ENCODE measurements around the gene NIFK. TPM values are rescaled to one million over a fixed set of nuclear protein-coding genes. Genes with fewer than 3 reads are reported as not detected.
"Not testable (repeated sequence)": the region's sequence is repeated elsewhere in the genome, so short reads cannot be mapped to it uniquely, and the experiment has no call there.

The NIFK gene
- total RNA-seq, 1 donor from 2014 or later: 36.4 TPM

DNA sequence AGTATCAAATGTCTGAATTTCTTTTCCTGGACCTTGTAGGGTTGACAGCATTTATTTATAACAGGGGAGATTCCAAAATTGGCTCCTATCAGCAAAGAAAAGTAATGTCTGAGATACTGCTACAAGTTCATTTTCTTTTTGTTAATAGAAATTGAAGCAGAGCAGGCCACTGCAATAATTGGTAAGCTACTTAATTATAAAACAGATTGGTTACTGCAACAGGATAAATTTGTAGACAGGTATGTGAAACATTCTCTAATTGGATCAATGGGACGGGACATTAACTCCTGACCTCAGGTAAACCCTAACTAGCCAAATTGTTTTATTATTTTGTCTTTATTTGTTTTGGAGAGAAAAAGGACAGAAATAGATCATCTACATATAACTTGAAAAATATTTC lies 20.5 kb downstream of the NIFK start:
- H3K36me3 ChIP-seq: no peaks in the 10 kb centered on the region
- H3K27me3 ChIP-seq: no peaks in the 10 kb centered on the region
- DNase-seq (no peak), ATAC-seq (no peak)
- H3K9me3 ChIP-seq: no peaks in the 10 kb centered on the region
- intact Hi-C loops (cut with DNase I): loop anchor here (10.0 kb wide), 1 partner anchor 191 kb away; no protein-coding TSS in a partner anchor
- TF ChIP-seq, protein P1, sequence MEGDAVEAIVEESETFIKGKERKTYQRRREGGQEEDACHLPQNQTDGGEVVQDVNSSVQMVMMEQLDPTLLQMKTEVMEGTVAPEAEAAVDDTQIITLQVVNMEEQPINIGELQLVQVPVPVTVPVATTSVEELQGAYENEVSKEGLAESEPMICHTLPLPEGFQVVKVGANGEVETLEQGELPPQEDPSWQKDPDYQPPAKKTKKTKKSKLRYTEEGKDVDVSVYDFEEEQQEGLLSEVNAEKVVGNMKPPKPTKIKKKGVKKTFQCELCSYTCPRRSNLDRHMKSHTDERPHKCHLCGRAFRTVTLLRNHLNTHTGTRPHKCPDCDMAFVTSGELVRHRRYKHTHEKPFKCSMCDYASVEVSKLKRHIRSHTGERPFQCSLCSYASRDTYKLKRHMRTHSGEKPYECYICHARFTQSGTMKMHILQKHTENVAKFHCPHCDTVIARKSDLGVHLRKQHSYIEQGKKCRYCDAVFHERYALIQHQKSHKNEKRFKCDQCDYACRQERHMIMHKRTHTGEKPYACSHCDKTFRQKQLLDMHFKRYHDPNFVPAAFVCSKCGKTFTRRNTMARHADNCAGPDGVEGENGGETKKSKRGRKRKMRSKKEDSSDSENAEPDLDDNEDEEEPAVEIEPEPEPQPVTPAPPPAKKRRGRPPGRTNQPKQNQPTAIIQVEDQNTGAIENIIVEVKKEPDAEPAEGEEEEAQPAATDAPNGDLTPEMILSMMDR (IDR thresholded peaks at IDR 0.05): no peak
- H3K27ac ChIP-seq: no peak overlapping the region
- no peak overlapping the region for H3K4me3 ChIP-seq
- no peaks in the 10 kb centered on the region for H3K4me1 ChIP-seq

- ATAC-seq, DNase-seq, H3K36me3 ChIP-seq, H3K4me3 ChIP-seq, H3K27me3 ChIP-seq, H3K4me1 ChIP-seq, H3K27ac ChIP-seq, H3K9me3 ChIP-seq: not testable (repeated sequence)
- intact Hi-C loops (cut with DNase I): loop anchor here (10.0 kb wide), 1 partner anchor 187 kb away; no protein-coding TSS in a partner anchor
These were observed 25.2 kb downstream of the NIFK start for GRCh38 chr2:121711481-121711880.

DNA sequence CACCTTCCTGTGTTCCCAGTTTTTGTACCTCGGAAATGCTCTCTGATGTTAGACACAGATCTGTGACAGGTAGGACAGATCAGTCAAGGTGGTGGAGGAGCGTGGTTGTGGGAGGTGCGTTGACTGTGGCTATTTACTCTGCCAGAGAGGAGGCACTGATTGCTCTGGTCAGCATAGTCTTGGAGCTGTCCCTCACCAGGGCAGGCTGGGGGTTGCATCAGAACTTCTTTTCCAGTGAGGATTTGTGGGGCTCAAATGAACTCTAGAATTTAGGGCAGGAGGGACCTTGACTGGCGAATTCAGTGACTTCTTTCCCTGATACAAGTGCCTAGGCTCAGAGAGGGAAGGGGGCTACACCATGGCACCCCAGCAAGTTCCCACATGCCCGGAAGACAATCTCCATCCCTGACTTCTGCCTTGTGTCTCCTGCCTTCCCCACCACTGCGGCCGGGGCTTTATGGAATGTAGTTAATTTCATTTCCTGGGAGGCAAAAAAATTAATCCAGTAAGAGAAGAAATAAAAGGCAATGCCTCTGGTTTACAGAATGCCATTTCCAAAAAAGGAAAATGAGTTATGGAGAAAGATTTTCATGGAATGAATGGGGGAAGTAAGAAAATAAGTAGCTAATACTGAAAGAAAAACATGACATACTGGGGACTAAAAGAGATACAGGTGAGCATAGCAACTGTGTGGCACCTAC lies 26.1 kb downstream of the NIFK start:
- DNase-seq (no peak), ATAC-seq (no peak)
- no peaks in the 10 kb centered on the region for H3K4me1 ChIP-seq
- H3K27me3 ChIP-seq: no peaks in the 10 kb centered on the region
- H3K27ac ChIP-seq: no peak overlapping the region
- intact Hi-C loops (cut with DNase I): loop anchor here (10.0 kb wide), 1 partner anchor 186 kb away; no protein-coding TSS in a partner anchor
- H3K4me3 ChIP-seq: no peak overlapping the region
- no peaks in the 10 kb centered on the region for H3K36me3 ChIP-seq
- TF ChIP-seq, protein P1 (IDR thresholded peaks at IDR 0.05): no peak
- no peaks in the 10 kb centered on the region for H3K9me3 ChIP-seq

GRCh38 chr2:121709776-121710469 lies 26.8 kb downstream of the NIFK start:
- Histone ChIP-seq H3K36me3 (no peaks in the 10 kb centered on the region), H3K27me3 (no peaks in the 10 kb centered on the region), H3K9me3 (no peaks in the 10 kb centered on the region), H3K27ac (no peak overlapping the region), H3K4me3 (no peak overlapping the region), H3K4me1 (no peaks in the 10 kb centered on the region)
- TF ChIP-seq, protein P1 (IDR thresholded peaks at IDR 0.05): no peak
- intact Hi-C loops (cut with DNase I): loop anchor here (10.0 kb wide), 1 partner anchor 185 kb away; no protein-coding TSS in a partner anchor
- ATAC-seq (no peak), DNase-seq (no peak)

DNA sequence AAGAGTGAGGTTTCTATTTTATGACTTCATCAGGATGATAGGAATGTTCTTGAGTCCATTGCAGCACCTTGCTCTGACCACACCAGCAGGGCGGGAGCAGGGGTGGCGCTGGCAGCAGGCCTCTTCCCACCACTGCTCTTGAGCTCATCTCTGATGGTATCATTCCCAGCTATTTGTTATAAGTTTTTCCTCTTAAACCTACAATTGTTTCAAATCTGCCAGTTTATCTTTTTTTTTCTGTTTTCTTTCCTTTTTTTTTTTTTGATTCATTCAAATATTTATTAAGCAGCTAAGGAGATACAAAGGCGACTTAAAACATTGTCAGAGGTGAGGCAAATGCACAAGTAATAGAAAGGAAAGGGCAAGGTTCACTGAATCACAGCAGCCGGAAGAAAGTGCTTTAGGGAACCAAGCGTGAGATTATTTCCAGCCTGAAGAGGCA lies 28.7 kb downstream of the NIFK start:
- H3K4me3 ChIP-seq: no peak overlapping the region
- H3K27me3 ChIP-seq: no peaks in the 10 kb centered on the region
- no peaks in the 10 kb centered on the region for H3K4me1 ChIP-seq
- DNase-seq: peak; percentile 73
- no peaks in the 10 kb centered on the region for H3K9me3 ChIP-seq
- TF ChIP-seq, protein P1 (IDR thresholded peaks at IDR 0.05): no peak
- H3K36me3 ChIP-seq: no peaks in the 10 kb centered on the region
- ATAC-seq: peak; percentile 89
- intact Hi-C loops (cut with DNase I): no loop called here
- no peak overlapping the region for H3K27ac ChIP-seq

DNA sequence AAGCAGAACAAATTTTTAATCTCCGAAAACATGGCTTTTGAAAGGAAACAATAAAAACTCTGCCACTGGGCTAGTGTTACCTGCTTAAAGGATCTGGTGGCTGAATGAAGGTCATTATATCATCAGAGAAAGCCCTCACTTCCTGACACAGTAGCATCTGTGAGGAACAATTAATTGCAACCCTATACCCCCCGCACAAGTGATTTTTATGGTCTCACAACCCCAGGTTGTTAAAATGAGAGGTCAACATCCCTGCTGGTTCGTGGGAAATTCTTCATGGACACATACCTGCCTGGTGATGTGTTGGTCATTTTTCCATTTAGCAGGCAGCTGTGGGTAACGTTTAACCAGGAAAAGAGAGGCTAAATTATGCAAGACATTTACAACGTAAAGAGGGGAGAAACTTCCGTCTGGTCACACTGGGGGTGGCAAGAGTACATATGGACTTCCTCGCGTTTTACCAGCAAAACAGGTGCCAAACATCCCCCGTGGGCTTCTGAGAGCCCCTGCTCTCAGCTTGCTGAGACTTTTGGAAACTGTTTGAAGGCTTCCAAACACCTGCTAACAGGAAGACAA lies 29.2 kb downstream of the NIFK start:
- ATAC-seq (peak; percentile 68), DNase-seq (no peak)
- H3K4me1 ChIP-seq: no peaks in the 10 kb centered on the region
- H3K36me3 ChIP-seq: no peaks in the 10 kb centered on the region
- TF ChIP-seq, protein P1 (IDR thresholded peaks at IDR 0.05): no peak
- no peaks in the 10 kb centered on the region for H3K27me3 ChIP-seq
- no peaks in the 10 kb centered on the region for H3K9me3 ChIP-seq
- no peak overlapping the region for H3K27ac ChIP-seq
- intact Hi-C loops (cut with DNase I): no loop called here
- no peak overlapping the region for H3K4me3 ChIP-seq

Measured in upper lobe of right lung (tissue), 1 donor.